Left kidney (tissue), 8 donors: ENCODE measurements around the gene ALKBH4. TPM values are rescaled to one million over a fixed set of nuclear protein-coding genes. Genes with fewer than 3 reads are reported as not detected.
"Not testable (repeated sequence)": the region's sequence is repeated elsewhere in the genome, so short reads cannot be mapped to it uniquely, and the experiment has no call there.

Source experiments
- DNase-seq: peaks from one replicate; pipeline ENCODE4 v3.0.0-alpha.2; 2013
- long read RNA-seq, 8 donors: transcript quantifications; one replicate each; lab custom pipeline, GENCODE V29; 2026
- polyA plus RNA-seq: library from polyadenylated mRNA; unstranded; fragments of 120-200 nt; gene quantifications from one replicate; pipeline ENCODE4 v1.2.1, GENCODE V29; 2013; ENCODE audit not compliant: insufficient read length

Gene ALKBH4
- 9.1 TPM for polyA plus RNA-seq
- long read RNA-seq, donor 1, transcript ALKBH4-201 (3 exons, 2,105 nt): major isoform, 14 of 15 reads
- long read RNA-seq, donor 1, partial matches to known transcripts: 0 of 15 reads
- long read RNA-seq, donor 1, other reads (novel, unspliced or antisense): 0 of 15 reads
- long read RNA-seq, donor 2, partial matches to known transcripts: 0 of 3 reads
- long read RNA-seq, donor 2, other reads (novel, unspliced or antisense): 0 of 3 reads
- long read RNA-seq, donor 3, transcript ALKBH4-201 (3 exons, 2,105 nt): major isoform, 6 of 6 reads
- long read RNA-seq, donor 3, partial matches to known transcripts: 0 of 6 reads
- long read RNA-seq, donor 3, other reads (novel, unspliced or antisense): 0 of 6 reads
- long read RNA-seq, donor 4: 0 reads
- long read RNA-seq, donor 5, transcript ALKBH4-201 (3 exons, 2,105 nt): major isoform, 8 of 8 reads
- long read RNA-seq, donor 5, partial matches to known transcripts: 0 of 8 reads
- long read RNA-seq, donor 5, other reads (novel, unspliced or antisense): 0 of 8 reads
- long read RNA-seq, donor 6, transcript ALKBH4-201 (3 exons, 2,105 nt): major isoform, 18 of 18 reads
- long read RNA-seq, donor 6, partial matches to known transcripts: 0 of 18 reads
- long read RNA-seq, donor 6, other reads (novel, unspliced or antisense): 0 of 18 reads
- long read RNA-seq, donor 7, transcript ALKBH4-201 (3 exons, 2,105 nt): major isoform, 9 of 10 reads
- long read RNA-seq, donor 7, partial matches to known transcripts: 0 of 10 reads
- long read RNA-seq, donor 7, other reads (novel, unspliced or antisense): 0 of 10 reads
- long read RNA-seq, donor 8, transcript ALKBH4-201 (3 exons, 2,105 nt): major isoform, 5 of 5 reads
- long read RNA-seq, donor 8, partial matches to known transcripts: 0 of 5 reads
- long read RNA-seq, donor 8, other reads (novel, unspliced or antisense): 0 of 5 reads

- peak; percentile 86 for DNase-seq
Measured at GRCh38 chr7:102464577-102465280, at the start of gene ALKBH4, which contains the start of gene LRWD1. Gene ALKBH4, minus strand, starts transcription at chr7:102464863. Its CDS starts 27 bp downstream, at chr7:102464836. Gene LRWD1, plus strand, starts transcription at chr7:102464984. Its CDS starts 97 bp downstream, at chr7:102465081.

- peak; percentile 95 for DNase-seq
Measured at GRCh38 chr7:102512642-102513221, 48.1 kb upstream of the ALKBH4 start.

- not testable (repeated sequence) for DNase-seq
Measured at GRCh38 chr7:102511860-102512522, 47.3 kb upstream of the ALKBH4 start.

GRCh38 chr7:102510575-102510974 is 45.9 kb upstream of the ALKBH4 start:
- DNase-seq: not testable (repeated sequence)

- not testable (repeated sequence) for DNase-seq
Measured at GRCh38 chr7:102507410-102508088, 42.9 kb upstream of the ALKBH4 start.

GRCh38 chr7:102505298-102506185 is 40.9 kb upstream of the ALKBH4 start:
- DNase-seq: not testable (repeated sequence)

GRCh38 chr7:102503141-102503540 is 38.5 kb upstream of the ALKBH4 start:
- not testable (repeated sequence) for DNase-seq

- not testable (repeated sequence) for DNase-seq
Measured at GRCh38 chr7:102498321-102498720, 33.7 kb upstream of the ALKBH4 start.

- DNase-seq: not testable (repeated sequence)
Measured at GRCh38 chr7:102497308-102497707, 32.6 kb upstream of the ALKBH4 start.

GRCh38 chr7:102496861-102497260 is 32.2 kb upstream of the ALKBH4 start:
- not testable (repeated sequence) for DNase-seq

- DNase-seq: not testable (repeated sequence)
Measured at GRCh38 chr7:102494473-102495149, 29.9 kb upstream of the ALKBH4 start.

GRCh38 chr7:102494026-102494425 is 29.4 kb upstream of the ALKBH4 start:
- DNase-seq: not testable (repeated sequence)

GRCh38 chr7:102493220-102493935 is 28.7 kb upstream of the ALKBH4 start:
- not testable (repeated sequence) for DNase-seq

GRCh38 chr7:102490529-102491075 is 25.9 kb upstream of the ALKBH4 start:
- not testable (repeated sequence) for DNase-seq

GRCh38 chr7:102484317-102484716 is 19.7 kb upstream of the ALKBH4 start:
- not testable (repeated sequence) for DNase-seq

- not testable (repeated sequence) for DNase-seq
Measured at GRCh38 chr7:102481962-102482361, 17.3 kb upstream of the ALKBH4 start.

- DNase-seq: not testable (repeated sequence)
Measured at GRCh38 chr7:102479982-102480637, 15.4 kb upstream of the ALKBH4 start.
